Measurements from ENCODE around the gene POLR3H.

POLR3H gene

DNA sequence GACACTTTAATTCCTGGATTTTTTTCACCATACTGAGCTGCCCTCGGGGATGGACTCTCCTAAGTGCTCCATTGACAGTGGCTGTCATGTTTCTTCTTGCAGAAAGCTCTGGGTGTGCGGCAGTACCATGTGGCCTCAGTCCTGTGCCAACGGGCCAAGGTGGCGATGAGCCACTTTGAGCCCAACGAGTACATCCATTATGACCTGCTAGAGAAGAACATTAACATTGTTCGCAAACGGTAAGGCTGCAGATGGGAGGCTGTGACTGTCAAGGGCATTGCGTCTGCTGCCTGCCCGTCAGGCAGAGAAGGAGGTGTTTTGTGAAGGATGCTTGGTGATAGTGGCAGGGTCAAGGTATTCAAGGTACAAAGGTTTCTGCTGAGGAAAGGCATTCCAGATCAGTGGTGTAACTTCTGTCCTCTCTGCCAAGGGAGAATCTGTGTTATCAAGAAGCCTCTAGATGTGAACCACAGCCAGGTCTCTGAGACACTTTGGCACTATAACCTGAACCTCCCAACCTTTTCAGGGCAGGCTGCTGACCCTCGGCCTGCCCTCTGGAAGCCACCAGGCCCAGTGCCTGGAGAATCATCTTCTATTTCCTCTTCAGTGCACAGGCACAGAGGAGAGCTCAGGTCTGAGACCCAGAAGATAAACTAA is 44.5 kb downstream of the POLR3H start:
- H3K4me3 ChIP-seq (IDR thresholded peaks at IDR 0.05; ENCODE audit: insufficient read depth, low read depth, low read length), result no peak overlapping the region
- peaks cover 37% of the 10 kb centered on the region for H3K79me2 ChIP-seq (ENCODE audit: insufficient read depth, low read depth)
- TF ChIP-seq, protein P1, sequence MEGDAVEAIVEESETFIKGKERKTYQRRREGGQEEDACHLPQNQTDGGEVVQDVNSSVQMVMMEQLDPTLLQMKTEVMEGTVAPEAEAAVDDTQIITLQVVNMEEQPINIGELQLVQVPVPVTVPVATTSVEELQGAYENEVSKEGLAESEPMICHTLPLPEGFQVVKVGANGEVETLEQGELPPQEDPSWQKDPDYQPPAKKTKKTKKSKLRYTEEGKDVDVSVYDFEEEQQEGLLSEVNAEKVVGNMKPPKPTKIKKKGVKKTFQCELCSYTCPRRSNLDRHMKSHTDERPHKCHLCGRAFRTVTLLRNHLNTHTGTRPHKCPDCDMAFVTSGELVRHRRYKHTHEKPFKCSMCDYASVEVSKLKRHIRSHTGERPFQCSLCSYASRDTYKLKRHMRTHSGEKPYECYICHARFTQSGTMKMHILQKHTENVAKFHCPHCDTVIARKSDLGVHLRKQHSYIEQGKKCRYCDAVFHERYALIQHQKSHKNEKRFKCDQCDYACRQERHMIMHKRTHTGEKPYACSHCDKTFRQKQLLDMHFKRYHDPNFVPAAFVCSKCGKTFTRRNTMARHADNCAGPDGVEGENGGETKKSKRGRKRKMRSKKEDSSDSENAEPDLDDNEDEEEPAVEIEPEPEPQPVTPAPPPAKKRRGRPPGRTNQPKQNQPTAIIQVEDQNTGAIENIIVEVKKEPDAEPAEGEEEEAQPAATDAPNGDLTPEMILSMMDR (conservative IDR thresholded peaks at IDR 0.05; ENCODE audit: low read depth, low read length), result no peak
- H3K4me2 ChIP-seq, result no peak overlapping the region
- no peak overlapping the region for H2AFZ ChIP-seq (ENCODE audit: low read depth)
- no peak overlapping the region for H3K27ac ChIP-seq
- peaks cover 8% of the 10 kb centered on the region for H3K4me1 ChIP-seq (ENCODE audit: low read depth, poor library complexity, severe bottlenecking)
- H3K9ac ChIP-seq, result no peak overlapping the region
- H4K20me1 ChIP-seq (ENCODE audit: insufficient read depth), result no peaks in the 10 kb centered on the region
- peaks cover 6% of the 10 kb centered on the region; the same call in 1 of the 2 replicates for H3K36me3 ChIP-seq (ENCODE audit: insufficient read depth)
- H3K27me3 ChIP-seq (ENCODE audit: insufficient read depth, low read depth), result no peaks in the 10 kb centered on the region

DNA sequence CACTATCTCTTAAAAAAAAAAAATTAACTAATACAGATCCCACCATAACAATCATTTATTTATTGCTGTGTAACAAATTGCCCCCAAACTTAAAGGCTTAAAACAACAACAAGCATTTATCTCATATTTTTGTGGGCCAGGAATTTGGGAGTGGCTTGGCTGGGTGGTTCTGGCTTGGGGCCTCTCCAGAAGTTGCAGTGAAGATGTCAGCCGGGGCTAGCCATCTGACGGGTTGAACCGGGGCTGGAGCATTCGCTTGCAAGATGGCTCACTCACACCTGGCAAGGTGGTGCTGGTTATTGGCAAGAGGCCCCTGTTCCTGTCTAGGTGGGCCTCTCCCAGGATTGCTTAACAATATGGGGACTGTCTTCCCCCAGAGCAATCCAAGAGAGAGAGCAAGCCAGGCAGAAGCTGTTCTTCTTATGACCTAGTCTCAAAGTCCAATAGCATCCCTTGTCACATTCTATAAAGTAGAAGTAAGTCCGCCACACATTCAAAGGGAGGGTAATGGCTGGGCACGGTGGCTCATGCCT is 45.9 kb downstream of the POLR3H start:
- no peak overlapping the region for H3K4me3 ChIP-seq (IDR thresholded peaks at IDR 0.05; ENCODE audit: insufficient read depth, low read depth, low read length)
- H3K27ac ChIP-seq, result no peak overlapping the region
- no peaks in the 10 kb centered on the region for H3K27me3 ChIP-seq (ENCODE audit: insufficient read depth, low read depth)
- TF ChIP-seq, protein P1 (conservative IDR thresholded peaks at IDR 0.05; ENCODE audit: low read depth, low read length), result no peak
- H3K79me2 ChIP-seq (ENCODE audit: insufficient read depth, low read depth), result peaks cover 46% of the 10 kb centered on the region
- no peak overlapping the region for H3K4me2 ChIP-seq
- no peak overlapping the region for H3K9ac ChIP-seq
- H3K4me1 ChIP-seq (ENCODE audit: low read depth, poor library complexity, severe bottlenecking), result peaks cover 8% of the 10 kb centered on the region
- H2AFZ ChIP-seq (ENCODE audit: low read depth), result no peak overlapping the region
- no peaks in the 10 kb centered on the region for H4K20me1 ChIP-seq (ENCODE audit: insufficient read depth)
- H3K36me3 ChIP-seq (ENCODE audit: insufficient read depth), result peaks cover 6% of the 10 kb centered on the region; the same call in 1 of the 2 replicates

DNA sequence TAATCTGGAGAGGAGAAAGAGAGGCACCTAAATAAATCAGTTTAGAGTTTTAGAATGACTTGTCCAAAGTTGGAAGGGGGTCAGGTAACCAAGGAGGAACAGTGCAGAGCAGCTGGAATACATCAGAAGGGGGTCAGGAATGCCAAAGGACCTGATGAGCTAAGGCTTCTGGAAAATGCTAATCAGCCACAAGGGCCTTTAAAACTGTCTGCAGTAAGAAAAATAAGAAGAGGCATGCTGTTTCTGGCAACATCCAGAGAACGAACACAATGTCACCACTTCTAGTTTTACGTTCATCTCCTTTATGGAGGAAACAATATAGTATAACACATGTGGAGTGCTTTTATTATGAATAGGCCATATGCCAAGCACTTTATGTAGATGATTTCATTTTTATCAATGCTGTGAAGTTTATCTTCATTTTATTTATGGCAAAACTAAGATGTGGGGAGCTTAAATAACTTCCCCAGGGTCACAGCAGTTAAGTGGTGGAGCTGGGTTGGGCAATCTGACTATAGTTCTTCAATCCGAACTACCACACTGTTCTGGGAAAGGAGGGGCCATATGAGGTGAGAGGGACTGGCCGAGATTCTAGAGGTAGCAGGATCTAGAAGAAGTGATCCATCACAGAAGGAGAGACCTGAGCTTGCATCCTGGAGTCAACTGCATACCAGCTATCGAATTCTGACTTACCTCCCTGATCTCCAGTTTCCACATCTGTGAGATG is 52.7 kb downstream of the POLR3H start:
- Histone ChIP-seq H3K4me2 (no peak overlapping the region), H3K79me2 (ENCODE audit: insufficient read depth, low read depth) (peaks cover 88% of the 10 kb centered on the region), H3K9ac (no peak overlapping the region)

DNA sequence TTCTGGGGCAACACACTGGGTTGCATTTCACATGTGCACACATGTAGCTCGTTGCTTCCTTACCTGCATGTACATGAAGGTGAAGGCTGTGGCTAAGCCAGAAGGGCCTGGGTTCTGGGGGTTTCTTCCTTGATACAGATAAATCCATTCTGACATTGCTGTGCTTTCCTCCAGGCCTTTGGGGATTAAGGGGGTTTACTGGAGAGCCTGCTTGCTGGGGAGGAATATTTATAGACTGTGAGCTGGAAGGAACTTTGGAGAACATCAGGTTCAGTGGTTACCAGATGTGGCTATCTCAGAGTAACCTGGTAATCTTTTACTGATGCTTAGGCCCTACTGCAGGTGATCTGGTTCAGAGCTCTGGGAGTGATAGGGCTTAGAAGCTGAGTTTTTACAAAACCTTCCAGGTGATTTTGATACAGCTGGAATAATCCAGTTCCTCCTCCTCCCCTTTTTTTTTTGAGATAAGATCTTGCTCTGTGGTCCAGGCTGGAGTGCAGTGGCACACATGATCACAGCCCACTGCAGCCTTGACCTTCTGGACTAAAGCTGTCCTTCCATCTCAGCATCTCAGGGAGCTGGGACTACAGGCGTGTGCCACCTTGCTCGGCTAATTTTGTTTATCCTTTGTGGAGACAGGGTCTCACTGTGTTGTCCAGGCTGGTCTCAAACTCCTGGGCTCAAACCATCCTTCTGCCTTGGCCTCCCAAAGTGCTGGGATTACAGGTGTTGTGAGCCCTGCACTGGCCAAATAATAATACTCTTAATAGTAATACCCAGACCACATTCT is 55.5 kb downstream of the POLR3H start:
- Histone ChIP-seq H3K4me1 (ENCODE audit: low read depth, poor library complexity, severe bottlenecking) (peaks cover 13% of the 10 kb centered on the region), H3K79me2 (ENCODE audit: insufficient read depth, low read depth) (peaks cover 91% of the 10 kb centered on the region), H3K9ac (no peak overlapping the region), H2AFZ (ENCODE audit: low read depth) (no peak overlapping the region), H3K27me3 (ENCODE audit: insufficient read depth, low read depth) (no peaks in the 10 kb centered on the region), H3K36me3 (ENCODE audit: insufficient read depth) (no peaks in the 10 kb centered on the region), H4K20me1 (ENCODE audit: insufficient read depth) (peaks cover 9% of the 10 kb centered on the region; the same call in 1 of the 2 replicates), H3K27ac (no peak overlapping the region), H3K4me2 (no peak overlapping the region), H3K4me3 (IDR thresholded peaks at IDR 0.05; ENCODE audit: insufficient read depth, low read depth, low read length) (no peak overlapping the region)
- TF ChIP-seq, protein P1 (conservative IDR thresholded peaks at IDR 0.05; ENCODE audit: low read depth, low read length), result no peak

More for the DNA sequence above, 52.7 kb downstream of the POLR3H start:
- TF ChIP-seq, protein P1 (conservative IDR thresholded peaks at IDR 0.05; ENCODE audit: low read depth, low read length), result no peak
- no peak overlapping the region for H3K27ac ChIP-seq
- H2AFZ ChIP-seq (ENCODE audit: low read depth), result no peak overlapping the region
- H3K27me3 ChIP-seq (ENCODE audit: insufficient read depth, low read depth), result no peaks in the 10 kb centered on the region
- H3K36me3 ChIP-seq (ENCODE audit: insufficient read depth), result no peaks in the 10 kb centered on the region
- H3K4me3 ChIP-seq (IDR thresholded peaks at IDR 0.05; ENCODE audit: insufficient read depth, low read depth, low read length), result no peak overlapping the region
- H4K20me1 ChIP-seq (ENCODE audit: insufficient read depth), result 0 out of 2 replicates have a peak, but pooled peaks cover 3% of the 10 kb centered on the region
- H3K4me1 ChIP-seq (ENCODE audit: low read depth, poor library complexity, severe bottlenecking), result peaks cover 4% of the 10 kb centered on the region

All from KMS-11 (cell line).